Measurements from ENCODE around the gene SMARCD1. TPM values are rescaled to one million over a fixed set of nuclear protein-coding genes. Genes with fewer than 3 reads are reported as not detected.

Gene SMARCD1
- total RNA-seq, 1 experiment from 2014 or later, result 152 TPM

- TF ChIP-seq CTCF (conservative IDR thresholded peaks at IDR 0.05; ENCODE audit: low read depth, low read length) (no peak), EZH2 (IDR thresholded peaks at IDR 0.05; ENCODE audit: borderline replicate concordance, low read depth, low read length, poor library complexity, severe bottlenecking) (no peak)
- H3K4me3 ChIP-seq (ENCODE audit: low read depth, low read length, poor library complexity, severe bottlenecking), result no peak overlapping the region
- H3K27ac ChIP-seq (ENCODE audit: low read depth, low read length, poor library complexity, severe bottlenecking), result no peak overlapping the region
- ChIA-PET POLR2A (ENCODE audit: low non-redundant PET) (interaction anchor here (0.5 kb wide), 2 partner anchors 25 to 893 kb away, joined by 3 to 11 read pairs; no protein-coding TSS in a partner anchor), CTCF (interaction anchor here (0.8 kb wide), 1 partner anchor 14 kb away, joined by 3 read pairs; the partner anchor contains the start of gene GPD1)
- BruUV-seq (replicated peaks), result no TSS peak
- intact Hi-C loops (cut with micrococcal nuclease; ENCODE audit: unreplicated experiment), result no loop called here
- H3K27me3 ChIP-seq (replicated peaks; ENCODE audit: insufficient read depth, low read depth, low read length, poor library complexity), result no peaks in the 10 kb centered on the region
- peaks cover 5% of the 10 kb centered on the region for H3K4me1 ChIP-seq (ENCODE audit: insufficient read depth, low read length, poor library complexity, severe bottlenecking)
- peaks cover 75% of the 10 kb centered on the region for H3K36me3 ChIP-seq (ENCODE audit: insufficient read depth, low read length, poor library complexity, severe bottlenecking)
- DNase-seq (ENCODE audit: low spot score), result no peak
- H3K9me3 ChIP-seq (ENCODE audit: low read depth, low read length, poor library complexity, severe bottlenecking), result no peaks in the 10 kb centered on the region
These were observed 4.6 kb downstream of the SMARCD1 start for GRCh38 chr12:50089730-50090129.

GRCh38 chr12:50090391-50090790 lies 5.2 kb downstream of the SMARCD1 start:
- ChIA-PET CTCF (no interaction called here), POLR2A (ENCODE audit: low non-redundant PET) (no interaction called here)
- intact Hi-C loops (cut with micrococcal nuclease; ENCODE audit: unreplicated experiment), result no loop called here
- Histone ChIP-seq H3K27ac (ENCODE audit: low read depth, low read length, poor library complexity, severe bottlenecking) (no peak overlapping the region), H3K36me3 (ENCODE audit: insufficient read depth, low read length, poor library complexity, severe bottlenecking) (peaks cover 82% of the 10 kb centered on the region), H3K4me1 (ENCODE audit: insufficient read depth, low read length, poor library complexity, severe bottlenecking) (peaks cover 5% of the 10 kb centered on the region), H3K4me3 (ENCODE audit: low read depth, low read length, poor library complexity, severe bottlenecking) (no peak overlapping the region), H3K27me3 (replicated peaks; ENCODE audit: insufficient read depth, low read depth, low read length, poor library complexity) (no peaks in the 10 kb centered on the region), H3K9me3 (ENCODE audit: low read depth, low read length, poor library complexity, severe bottlenecking) (no peaks in the 10 kb centered on the region)
- TF ChIP-seq EZH2 (IDR thresholded peaks at IDR 0.05; ENCODE audit: borderline replicate concordance, low read depth, low read length, poor library complexity, severe bottlenecking), result no peak
- TF ChIP-seq CTCF (conservative IDR thresholded peaks at IDR 0.05; ENCODE audit: low read depth, low read length), result no peak
- DNase-seq (ENCODE audit: low spot score), result no peak
- no TSS peak for BruUV-seq (replicated peaks)

GRCh38 chr12:50097952-50098351 lies 12.8 kb downstream of the SMARCD1 start:
- no TSS peak for BruUV-seq (replicated peaks)
- Histone ChIP-seq H3K27me3 (replicated peaks; ENCODE audit: insufficient read depth, low read depth, low read length, poor library complexity) (no peaks in the 10 kb centered on the region), H3K4me3 (ENCODE audit: low read depth, low read length, poor library complexity, severe bottlenecking) (no peak overlapping the region), H3K9me3 (ENCODE audit: low read depth, low read length, poor library complexity, severe bottlenecking) (no peaks in the 10 kb centered on the region), H3K36me3 (ENCODE audit: insufficient read depth, low read length, poor library complexity, severe bottlenecking) (peaks cover 74% of the 10 kb centered on the region), H3K27ac (ENCODE audit: low read depth, low read length, poor library complexity, severe bottlenecking) (no peak overlapping the region), H3K4me1 (ENCODE audit: insufficient read depth, low read length, poor library complexity, severe bottlenecking) (no peaks in the 10 kb centered on the region)
- ChIA-PET CTCF (interaction anchor here (0.7 kb wide), 1 partner anchor 13 kb away, joined by 15 read pairs; no protein-coding TSS in a partner anchor), POLR2A (ENCODE audit: low non-redundant PET) (no interaction called here)
- no peak for DNase-seq (ENCODE audit: low spot score)
- TF ChIP-seq EZH2 (IDR thresholded peaks at IDR 0.05; ENCODE audit: borderline replicate concordance, low read depth, low read length, poor library complexity, severe bottlenecking) (no peak), CTCF (conservative IDR thresholded peaks at IDR 0.05; ENCODE audit: low read depth, low read length) (no peak)
- intact Hi-C loops (cut with micrococcal nuclease; ENCODE audit: unreplicated experiment), result no loop called here

Measured in A673 (cell line).